HL-60 (cell line): ENCODE data around the gene EFHC1.

Experiments
- CTCF ChIP-seq: IDR thresholded peaks from one replicate; pipeline ENCODE4 v1.5.1; 2011; ENCODE audit warnings: low read length, control low read depth, inconsistent platforms; ENCODE audit not compliant: insufficient read depth
- POLR2AphosphoS5 ChIP-seq: IDR thresholded peaks from 2 replicates; pipeline ENCODE4 v1.6.1; 2012; ENCODE audit warnings: low read depth

GRCh38 chr6:52385074-52385473 is 35.1 kb upstream of the EFHC1 start:
- TF ChIP-seq CTCF = no peak
- TF ChIP-seq POLR2AphosphoS5 = no peak
